HG02763 (cell line): ENCODE data around the gene COL25A1.

Experiments
- ATAC-seq: cut with Tn5 transposase; IDR thresholded peaks from one replicate; pipeline ENCODE4 v1.9.1; 2021; ENCODE audit warnings: mild to moderate bottlenecking, moderate library complexity; ENCODE audit not compliant: unreplicated experiment

The COL25A1 gene

DNA sequence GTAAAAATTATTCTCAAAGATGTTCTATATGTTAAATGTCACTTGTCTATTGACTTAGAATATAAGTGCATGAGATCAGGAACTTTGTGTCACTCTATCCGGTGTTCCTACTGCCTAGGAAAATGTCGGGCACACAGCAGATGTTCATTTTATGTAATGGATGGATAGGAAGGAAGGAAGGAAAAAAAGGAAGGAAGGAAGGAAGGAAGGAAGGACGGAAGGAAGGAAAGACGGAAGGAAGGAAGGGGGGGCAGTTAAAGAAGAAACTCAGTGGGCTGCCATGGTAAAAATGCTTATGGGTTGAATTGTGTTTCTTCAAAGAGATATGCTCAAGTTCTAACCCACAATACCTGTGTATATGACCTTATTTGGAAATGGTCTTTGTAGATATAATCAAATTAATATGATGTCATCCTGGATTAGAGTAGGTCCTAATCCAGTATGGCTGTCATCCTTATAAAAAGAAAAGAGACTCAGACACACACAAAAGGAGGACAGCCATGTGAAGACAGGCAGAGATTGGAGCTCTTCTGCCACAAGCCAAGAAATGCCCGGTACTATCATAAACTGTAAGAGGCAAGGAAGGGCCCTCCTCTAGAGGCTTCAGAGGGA, 86.3 kb downstream of the COL25A1 start:
- no peak for ATAC-seq

DNA sequence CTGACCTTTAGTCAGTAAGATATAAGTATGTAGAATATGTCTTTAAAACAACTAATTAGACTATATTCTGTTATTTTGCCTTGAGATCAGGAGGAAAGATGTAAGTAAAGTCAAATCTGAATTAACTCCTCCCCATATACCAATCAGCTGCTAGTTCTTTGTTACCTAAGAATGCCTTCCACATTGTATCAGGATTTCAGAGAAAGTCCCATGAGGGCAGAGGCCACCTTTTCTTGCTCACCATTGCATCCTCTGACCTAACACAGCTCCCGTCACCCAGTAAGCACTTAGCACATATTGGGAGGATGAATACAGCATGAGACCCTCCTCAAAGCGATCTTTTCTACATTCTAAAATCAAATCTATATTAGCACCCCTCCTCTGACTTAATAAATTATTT, 87.0 kb downstream of the COL25A1 start:
- no peak for ATAC-seq

- no peak for ATAC-seq
Observed at GRCh38 chr4:109214622-109215301, 87.7 kb downstream of the COL25A1 start.

GRCh38 chr4:109213056-109213455, 89.4 kb downstream of the COL25A1 start:
- no peak for ATAC-seq

DNA sequence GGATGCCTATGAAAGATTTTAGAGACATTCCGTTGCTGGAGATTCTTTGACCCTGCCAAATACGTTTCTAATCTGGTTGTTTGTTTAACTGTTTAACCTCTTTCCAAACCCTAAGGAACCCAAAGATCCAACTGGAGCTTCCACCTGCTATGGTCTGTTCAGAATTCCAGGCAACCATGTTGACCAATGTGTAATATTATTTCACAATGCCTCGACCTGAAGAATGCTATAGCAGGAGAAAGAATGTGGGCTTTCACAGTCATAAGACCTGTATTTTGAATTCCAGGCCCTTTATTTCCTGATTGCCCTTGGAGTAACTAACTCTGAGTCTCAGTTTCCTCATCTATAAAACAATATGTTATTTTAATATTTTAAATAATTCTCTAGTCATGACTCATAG, 90.8 kb downstream of the COL25A1 start:
- no peak for ATAC-seq

GRCh38 chr4:109209647-109210046, 92.8 kb downstream of the COL25A1 start:
- no peak for ATAC-seq

DNA sequence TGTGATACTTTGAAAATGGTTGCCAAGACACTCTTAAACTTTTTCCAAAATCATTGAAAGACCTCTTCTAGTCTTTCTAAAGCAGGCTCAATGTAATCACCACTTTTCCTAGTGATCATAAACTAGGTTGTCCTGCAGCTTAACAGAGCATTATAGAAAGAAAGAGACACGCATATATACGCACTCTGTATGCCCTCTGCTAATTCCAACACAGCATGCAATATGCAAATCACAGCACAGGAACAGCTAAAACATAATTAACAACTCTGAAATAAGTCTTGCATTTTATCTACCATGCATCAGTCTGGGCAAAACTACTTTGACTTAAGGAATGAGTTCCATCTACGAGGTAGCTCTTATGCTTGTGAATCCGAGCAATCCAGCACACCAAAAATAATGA, 94.6 kb downstream of the COL25A1 start:
- ATAC-seq, result no peak

GRCh38 chr4:109207061-109207460, 95.4 kb downstream of the COL25A1 start:
- ATAC-seq, result no peak

- no peak for ATAC-seq
Observed at GRCh38 chr4:109206620-109207019, 95.8 kb downstream of the COL25A1 start.

DNA sequence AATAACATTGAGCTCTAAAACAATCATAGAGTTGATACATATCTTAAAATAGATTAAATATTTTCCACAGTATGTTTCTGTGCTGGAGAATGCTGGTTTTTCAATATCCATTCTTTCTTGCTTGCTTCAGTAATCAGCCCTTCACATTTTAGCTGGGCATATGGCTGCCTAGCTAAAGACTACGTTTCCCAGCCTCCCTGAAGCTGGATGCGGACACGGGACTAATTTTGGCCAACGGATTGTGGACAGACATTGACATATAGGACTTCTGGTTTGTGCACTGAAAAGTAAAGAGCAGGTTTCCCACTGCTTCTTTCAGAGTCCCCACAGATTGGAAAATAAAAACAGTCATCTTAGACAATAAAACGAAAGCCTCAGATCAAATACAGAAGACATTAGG, 97.3 kb downstream of the COL25A1 start:
- ATAC-seq, result no peak

DNA sequence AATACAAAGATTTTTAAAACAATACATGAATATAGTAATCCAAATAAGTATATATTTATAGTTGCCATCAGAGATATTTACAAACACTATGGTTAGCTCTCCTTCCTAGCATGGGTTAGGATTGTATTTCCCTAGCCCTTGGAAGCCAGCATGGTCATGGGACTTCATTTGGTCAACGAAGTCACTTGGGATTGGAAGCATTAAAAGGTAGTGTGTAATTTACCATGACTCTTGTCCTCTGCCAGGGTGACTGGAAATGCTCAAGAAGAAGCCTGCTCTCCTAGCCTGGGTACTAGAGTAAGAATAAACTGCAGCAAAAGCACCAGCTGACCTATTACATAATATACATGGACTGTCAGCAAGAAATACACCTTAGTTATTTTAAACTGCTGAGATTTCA, 102.9 kb downstream of the COL25A1 start:
- ATAC-seq, result no peak

DNA sequence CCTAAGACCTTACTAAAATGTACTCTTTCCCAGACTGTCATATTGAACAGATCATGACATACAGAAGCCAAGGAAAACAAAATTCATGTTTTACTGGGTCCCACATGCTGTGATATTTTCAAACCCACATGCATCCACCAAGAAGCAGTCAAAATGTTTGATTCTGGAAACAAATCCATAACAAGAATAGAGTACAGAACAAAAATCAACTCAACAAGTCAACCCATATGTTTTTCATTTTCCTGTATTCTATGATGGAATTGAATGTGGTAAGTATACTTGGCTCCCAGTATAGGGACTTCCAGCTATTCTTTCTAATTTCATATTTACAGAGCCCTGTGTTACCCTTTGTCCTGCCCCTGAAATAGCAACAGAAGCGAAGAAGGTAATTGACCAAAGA, 106.8 kb downstream of the COL25A1 start:
- no peak for ATAC-seq

- ATAC-seq, result no peak
Observed at GRCh38 chr4:109191216-109191615, 111.2 kb downstream of the COL25A1 start.

DNA sequence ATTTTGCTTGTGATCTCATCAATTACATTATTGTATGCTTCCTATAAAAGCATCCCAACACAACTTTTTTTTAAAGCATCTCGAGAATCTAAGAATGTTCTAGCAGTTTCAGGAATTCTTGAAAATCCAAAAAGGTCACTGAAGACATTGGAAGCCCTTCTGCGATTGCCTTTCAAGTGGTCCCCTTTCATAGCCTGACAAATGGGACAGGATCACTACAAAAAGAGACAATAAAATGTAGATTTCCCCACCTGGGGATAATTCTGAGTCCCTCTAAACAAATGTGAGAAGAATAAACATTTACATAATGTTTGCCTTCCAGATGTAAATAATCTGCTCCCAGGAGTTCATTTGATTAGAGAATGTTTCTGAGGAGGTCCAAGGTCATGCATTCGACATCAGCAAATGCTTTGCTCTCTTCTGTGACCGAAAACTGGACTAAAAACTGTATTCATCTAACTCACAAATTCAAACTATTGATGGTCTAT, 116.0 kb downstream of the COL25A1 start:
- ATAC-seq, result no peak

DNA sequence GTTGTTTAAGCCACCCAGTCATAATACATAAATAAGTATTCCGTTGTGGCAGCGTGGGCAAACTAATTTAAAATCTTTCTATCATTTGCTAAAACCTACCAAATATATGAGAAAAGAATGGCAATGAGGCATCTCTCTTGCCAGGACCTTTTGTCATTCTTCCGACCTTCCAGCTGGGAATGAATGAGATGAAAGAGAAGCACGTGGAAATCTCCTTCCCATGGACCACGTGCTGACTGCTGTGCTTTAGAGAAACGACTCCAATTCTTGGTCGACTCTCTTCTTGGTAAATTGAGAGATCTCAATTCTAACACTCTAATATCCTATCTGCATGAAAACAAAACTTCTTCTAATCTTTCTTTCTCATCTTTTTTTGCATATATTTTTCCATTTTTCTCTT, 116.5 kb downstream of the COL25A1 start:
- no peak for ATAC-seq

DNA sequence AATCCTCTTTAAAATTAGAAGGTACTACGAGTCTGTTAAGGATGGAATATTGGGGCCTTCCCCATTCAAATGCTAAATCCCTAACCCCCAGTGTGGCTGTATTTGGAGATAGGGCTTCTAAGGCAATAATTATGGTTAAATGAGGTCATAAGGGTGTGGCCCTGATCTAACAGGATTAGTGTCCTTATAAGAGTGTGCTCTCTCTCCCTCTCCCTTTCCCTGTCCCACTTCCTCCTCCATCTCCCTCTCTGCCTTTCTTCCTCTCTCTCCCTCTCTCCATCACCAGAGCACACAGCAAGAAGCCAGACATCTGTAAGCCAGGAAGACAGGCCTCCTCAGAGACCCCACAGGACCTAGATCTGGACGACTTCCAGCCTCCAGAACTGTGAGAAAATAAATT, 116.9 kb downstream of the COL25A1 start:
- no peak for ATAC-seq

DNA sequence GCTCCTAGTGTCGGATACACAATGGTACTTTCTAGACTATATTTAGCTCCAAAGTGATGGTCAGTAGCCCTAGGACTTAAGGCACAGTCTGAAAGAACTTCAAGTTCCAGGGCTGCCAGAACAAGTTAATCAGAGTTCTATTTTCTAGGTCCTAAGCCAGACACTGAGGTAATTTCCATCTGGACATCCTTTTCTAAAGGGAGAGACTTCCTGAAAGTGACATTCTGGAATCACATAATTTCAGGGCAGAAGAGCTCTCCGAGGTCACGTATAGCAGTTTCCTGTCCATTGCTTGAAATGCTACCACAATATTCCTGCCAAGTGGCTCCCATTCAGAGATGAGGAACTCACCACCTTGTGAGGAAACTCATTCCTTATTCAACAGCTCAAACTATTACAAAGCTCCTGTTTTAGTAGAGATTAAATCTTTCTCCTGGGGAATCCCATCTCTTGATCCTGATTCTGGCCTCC, 117.9 kb downstream of the COL25A1 start:
- no peak for ATAC-seq

- ATAC-seq, result no peak
Observed at GRCh38 chr4:109183931-109184490, 118.4 kb downstream of the COL25A1 start.

DNA sequence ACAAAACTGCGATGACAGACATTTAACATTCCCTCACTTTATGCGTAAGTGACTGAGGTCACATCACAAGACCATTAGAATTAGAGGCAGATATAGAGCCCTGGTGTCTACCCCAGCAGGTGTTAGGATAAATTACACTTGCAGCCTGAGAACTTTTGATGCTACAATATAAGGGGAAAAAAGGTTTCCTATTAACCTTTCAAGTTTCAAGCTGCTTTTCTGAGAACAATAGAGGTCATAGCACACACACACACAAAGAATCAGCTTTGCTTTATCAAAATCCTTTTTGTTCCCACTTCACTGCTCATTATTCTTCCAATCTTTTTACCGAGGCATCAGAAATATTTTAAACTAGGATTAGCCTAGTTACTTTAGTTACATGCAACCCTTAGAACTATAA, 119.8 kb downstream of the COL25A1 start:
- ATAC-seq, result no peak

GRCh38 chr4:109179061-109179460, 123.4 kb downstream of the COL25A1 start:
- ATAC-seq, result no peak

DNA sequence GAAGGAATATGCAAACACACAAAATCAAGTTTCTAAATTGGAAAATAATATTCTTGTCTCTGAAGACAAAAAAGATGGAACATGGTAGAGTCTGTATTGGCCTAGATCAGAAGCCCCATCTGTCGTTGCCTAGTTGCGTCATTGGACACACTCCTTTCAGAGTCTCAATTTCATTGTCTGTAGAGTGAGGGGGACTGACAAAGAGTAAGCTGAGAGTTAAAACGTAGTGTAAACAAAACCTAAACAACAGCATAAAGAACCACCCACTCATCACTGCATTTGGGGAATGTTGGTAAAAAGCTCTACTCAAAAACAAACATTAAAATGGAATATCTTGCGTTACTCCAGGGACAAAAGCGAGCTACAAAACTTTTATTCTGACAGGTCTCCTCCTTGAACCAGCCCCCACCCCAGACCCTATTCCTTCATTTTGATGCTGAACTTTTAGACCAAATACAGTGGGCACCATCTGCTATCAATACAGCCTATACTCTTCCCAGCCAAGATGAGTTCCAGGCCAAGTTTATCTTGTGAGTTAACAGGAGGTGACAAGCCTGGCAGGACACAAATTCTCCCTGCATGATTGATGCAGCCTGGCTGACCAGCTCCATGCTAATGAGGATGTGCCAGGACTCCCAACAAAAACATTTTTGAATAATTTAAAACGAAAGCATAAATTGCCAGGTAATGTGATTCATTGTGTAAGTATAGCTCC, 125.2 kb downstream of the COL25A1 start:
- no peak for ATAC-seq
